GM12872 (cell line): ENCODE data around the gene RFTN1.

Experiments used
- TF ChIP-seq, protein P1 (sequence below): IDR thresholded peaks from 3 replicates; pipeline ENCODE4 v1.5.1; 2011; ENCODE audit warnings: low read depth, mild to moderate bottlenecking, low read length, moderate library complexity; ENCODE audit not compliant: insufficient read depth

RFTN1 gene

DNA sequence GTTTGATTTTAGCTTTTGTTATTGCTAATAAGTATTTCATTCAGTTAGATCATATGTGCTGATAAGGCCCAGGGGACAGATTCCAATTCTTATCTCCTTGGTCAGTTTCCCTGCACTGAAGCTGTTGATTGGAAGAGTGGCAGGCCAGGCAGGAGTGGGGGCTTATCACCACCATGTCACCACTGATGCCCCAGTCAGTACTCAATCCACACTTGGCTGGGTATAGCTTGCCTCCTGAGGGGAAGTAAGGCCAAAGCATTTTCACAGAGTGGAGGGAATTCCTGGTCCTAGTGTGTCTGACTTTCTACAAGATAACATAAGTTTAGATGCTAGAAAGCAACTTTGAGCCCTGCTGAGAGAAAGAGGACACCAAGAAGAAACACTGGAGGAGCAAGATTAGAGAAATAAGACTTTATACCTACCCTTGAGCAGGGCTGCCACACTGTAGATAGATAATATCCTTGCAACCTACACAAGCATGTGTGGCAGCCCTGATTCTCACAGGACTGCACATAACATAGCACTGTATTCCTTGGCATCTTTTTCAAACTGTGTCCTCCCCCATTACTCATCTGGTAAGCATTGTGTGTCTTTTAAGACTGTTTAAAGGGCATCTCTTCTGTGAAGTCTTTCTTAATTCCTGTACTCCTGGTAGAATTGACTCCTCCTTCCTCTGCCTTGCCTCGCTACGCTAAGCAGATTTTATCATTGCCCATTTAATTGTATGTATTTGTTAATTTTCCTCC, 224.2 kb downstream of the RFTN1 start:
- TF ChIP-seq, protein P1, sequence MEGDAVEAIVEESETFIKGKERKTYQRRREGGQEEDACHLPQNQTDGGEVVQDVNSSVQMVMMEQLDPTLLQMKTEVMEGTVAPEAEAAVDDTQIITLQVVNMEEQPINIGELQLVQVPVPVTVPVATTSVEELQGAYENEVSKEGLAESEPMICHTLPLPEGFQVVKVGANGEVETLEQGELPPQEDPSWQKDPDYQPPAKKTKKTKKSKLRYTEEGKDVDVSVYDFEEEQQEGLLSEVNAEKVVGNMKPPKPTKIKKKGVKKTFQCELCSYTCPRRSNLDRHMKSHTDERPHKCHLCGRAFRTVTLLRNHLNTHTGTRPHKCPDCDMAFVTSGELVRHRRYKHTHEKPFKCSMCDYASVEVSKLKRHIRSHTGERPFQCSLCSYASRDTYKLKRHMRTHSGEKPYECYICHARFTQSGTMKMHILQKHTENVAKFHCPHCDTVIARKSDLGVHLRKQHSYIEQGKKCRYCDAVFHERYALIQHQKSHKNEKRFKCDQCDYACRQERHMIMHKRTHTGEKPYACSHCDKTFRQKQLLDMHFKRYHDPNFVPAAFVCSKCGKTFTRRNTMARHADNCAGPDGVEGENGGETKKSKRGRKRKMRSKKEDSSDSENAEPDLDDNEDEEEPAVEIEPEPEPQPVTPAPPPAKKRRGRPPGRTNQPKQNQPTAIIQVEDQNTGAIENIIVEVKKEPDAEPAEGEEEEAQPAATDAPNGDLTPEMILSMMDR = no peak

DNA sequence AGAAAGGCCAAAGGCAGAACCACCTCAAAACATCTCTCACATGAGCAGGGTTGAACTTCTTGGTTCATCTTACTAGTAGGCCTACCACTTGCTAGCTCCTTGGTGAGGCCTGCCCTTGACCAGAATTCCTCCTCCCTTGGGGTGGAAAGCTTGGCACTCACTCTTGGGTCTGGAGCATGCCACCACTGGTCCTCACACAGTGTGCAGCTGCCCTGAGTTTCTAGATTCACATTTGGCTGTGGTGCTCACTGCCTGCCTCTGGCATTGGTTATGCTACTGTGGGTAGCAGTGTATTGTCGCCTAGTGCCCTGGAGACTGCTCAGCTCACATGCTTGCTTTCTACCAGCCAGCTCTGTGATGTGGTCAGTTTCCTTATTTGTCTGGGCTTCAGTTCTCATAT, 224.8 kb downstream of the RFTN1 start:
- TF ChIP-seq, protein P1 = no peak

DNA sequence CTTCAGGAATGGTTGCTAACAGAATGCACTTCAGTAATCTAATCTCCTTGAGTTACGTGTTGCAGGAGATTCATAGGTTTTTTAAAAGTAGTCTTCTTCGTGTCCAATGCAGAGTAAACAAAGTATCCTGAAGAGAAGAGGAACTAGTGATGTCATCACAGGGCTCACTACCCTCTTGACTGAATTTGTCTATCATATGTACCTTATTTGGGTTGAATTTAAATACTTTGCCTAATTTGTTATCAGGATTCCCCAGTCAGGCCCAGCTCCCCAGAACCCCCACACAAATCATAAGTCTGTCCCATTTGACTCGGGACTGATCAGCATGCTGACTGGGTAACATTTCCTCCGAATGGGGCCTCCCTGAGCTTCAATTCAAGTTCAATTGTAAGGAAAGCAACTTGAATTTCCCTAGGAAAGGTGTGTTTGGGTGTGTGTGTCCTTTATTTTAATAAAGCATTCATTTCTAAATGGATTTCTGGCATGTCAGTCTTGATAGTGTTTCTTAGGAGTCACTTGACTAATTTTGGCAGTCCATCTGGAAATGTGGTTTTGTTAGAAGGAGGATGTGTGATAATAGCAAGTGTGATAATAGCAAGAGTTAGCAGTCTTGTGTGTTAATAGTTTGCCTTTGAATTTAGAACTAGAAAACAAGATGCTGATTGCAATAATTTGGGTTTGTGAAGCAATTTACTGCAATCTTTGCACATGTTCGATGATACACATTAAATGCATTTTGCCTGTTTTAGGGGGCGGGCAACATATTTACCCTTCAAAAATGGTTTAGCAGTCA, 226.6 kb downstream of the RFTN1 start:
- TF ChIP-seq, protein P1 = no peak

- TF ChIP-seq, protein P1 = no peak
Measured at GRCh38 chr3:16286161-16286560, 227.3 kb downstream of the RFTN1 start.

DNA sequence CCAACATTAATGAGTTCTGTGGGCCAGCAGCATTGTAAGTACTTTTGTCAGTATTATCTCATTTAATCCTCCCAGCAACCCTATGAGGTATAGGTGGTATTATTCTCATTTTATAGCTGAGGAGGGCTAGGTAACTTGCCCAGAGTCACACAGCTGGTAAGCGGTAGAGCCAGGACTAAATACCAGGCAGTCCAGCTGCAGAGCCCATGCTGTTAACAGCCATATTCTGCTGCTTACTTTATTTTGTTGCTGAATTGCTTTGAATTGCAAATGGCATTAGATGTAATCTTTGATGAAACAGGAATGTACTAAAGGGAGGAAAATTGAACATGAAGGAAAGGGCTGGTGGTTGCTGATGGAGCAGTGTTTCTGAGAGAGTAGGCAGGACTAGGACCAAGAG, 228.9 kb downstream of the RFTN1 start:
- TF ChIP-seq, protein P1 = no peak

DNA sequence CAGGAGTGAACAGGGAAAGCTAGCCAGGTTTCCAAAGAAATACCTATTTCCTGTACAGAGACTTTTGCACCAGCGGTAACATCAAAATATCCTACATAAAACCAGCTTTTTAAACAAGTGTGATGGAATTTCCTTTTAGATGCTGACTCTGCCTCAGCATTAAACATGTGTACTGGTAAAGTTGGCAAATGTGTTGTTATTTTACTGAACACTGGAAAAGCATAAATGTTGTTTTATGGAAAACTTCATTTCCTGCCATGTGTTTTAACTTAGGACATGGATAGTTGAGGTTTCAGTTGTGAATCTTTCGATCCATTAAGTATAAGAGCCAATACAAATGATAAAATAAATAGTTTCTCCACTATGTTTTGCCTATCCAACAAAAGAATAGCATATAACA, 232.8 kb downstream of the RFTN1 start:
- TF ChIP-seq, protein P1 = no peak

- TF ChIP-seq, protein P1 = no peak
Measured at GRCh38 chr3:16279010-16279801, 234.3 kb downstream of the RFTN1 start.
